SIG-M5 treated with dmso at 0.1 percent for 504 hours (cell line): Measurements from ENCODE around the gene ACTG1.

Experiments
- DNase-seq: peaks from one replicate; lab custom pipeline; 2025; ENCODE audit not compliant: unreplicated experiment; lab: John Stamatoyannopoulos, UW

ACTG1 gene

GRCh38 chr17:81545160-81545949 lies 32.8 kb upstream of the ACTG1 start:
- DNase-seq = no peak

DNA sequence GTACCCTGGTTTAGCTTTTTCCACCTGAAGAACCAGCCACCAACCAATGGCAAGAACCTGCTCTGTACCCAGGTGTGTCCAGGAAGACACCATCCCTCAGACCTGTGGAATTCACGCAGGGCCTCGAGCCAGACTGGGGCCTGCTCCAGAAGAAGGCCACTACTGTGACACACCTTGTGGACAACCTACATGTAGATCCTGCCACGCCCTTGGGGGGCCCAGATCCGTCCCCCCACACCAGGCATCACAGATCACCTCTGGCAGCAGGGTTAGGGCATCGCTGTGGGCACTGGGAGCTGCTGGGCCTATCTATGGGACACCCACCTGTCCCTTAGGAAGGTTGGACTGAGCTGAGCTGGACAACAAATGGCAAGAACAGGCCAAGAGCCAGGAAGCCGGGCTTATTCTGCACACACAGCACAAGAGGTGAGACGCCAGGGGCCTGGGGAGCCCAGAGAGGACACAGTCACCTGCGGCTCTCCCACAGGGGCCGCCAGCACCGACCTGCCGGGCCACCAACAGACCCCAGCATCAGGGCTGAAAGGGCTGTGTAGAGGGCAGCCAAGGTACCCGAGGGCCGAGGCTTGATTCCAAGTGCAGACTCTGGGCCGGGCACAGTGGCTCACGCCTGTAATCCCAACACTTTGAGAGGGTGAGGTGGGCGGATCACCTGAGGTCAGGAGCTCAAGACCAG lies 31.8 kb upstream of the ACTG1 start:
- DNase-seq = no peak

- no peak for DNase-seq
Measured at GRCh38 chr17:81543756-81544155, 31.2 kb upstream of the ACTG1 start.

DNA sequence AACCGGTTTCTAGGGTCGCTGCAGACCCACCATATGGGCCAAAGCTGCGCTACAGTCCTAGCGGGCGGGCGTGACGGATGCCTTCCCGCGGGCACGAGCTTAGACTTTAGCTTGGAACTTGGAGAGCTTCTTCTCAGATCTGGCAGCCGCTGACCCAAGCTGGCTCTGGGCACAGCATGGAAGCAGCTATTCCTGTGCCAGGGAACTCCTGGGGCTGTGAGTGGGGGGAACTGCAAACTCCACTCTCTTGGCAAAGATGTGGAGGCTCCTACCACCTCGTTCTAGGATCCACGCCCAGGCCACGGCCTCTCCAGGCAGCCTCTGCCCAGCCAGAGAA lies 30.7 kb upstream of the ACTG1 start:
- DNase-seq = no peak

DNA sequence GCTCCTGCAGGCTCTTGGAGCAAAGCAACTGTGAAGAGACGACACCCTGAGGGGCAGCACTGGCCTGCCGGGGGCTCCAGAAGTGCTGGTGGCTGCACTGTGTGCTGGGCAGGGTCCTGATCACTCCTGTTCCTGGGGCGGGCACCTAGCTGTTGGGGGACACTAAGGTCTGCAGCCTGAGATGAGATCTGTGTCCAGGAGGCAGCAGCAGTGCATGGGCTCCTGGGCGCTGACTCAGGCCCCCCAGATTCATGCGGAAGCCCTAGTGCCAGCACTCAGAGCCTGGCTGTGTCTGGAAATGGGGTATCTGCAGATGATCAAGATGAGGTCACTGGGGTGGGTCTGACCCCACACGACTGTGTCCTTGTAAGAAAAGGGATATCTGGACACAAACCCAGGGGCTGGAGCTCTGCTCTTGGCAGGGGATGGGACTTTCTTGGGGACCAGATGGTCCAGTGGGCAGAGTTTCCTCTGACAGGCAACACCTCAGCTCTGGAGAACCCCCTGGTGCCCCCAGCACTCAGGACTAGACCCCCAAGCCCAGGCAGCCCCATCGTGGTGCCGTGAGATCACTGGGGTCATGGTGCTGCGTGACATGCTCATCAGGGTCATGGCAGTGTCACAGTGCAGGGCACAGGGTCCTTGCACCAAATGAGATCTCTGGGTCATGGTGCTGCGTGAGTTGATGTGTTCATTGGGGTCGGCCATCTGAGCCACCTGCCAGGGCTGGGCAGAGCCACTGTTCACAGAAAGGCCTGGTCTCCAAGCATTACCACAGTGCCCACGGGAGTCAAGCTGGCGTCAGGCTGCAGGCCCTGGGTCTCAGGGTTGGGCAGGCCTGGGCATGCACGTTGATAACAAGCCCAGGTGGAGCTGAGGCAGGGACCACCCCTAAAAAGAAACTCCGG lies 30.1 kb upstream of the ACTG1 start:
- no peak for DNase-seq

DNA sequence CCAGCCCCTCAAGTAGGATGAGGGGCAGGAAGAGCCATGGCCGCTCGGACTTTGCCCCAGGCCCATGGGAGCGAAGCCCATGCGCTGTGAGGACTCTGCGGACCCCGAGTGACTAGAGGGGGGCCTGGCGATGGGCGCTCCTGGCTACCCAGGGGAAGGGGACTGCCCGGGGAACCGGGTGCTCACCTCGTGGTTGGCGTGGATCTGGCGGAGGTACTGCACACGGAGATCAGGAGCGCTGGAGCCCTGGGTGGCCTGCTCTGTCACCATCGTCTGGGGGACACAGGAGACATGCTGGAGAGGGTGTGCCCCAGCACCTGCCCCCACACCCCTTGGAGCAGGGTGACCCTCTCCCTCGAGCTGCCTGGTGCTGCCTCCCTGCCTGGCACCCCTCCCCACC lies 28.5 kb upstream of the ACTG1 start:
- no peak for DNase-seq

GRCh38 chr17:81540676-81541027 lies 28.1 kb upstream of the ACTG1 start:
- DNase-seq = no peak

GRCh38 chr17:81539961-81540675 lies 27.5 kb upstream of the ACTG1 start:
- no peak for DNase-seq

DNA sequence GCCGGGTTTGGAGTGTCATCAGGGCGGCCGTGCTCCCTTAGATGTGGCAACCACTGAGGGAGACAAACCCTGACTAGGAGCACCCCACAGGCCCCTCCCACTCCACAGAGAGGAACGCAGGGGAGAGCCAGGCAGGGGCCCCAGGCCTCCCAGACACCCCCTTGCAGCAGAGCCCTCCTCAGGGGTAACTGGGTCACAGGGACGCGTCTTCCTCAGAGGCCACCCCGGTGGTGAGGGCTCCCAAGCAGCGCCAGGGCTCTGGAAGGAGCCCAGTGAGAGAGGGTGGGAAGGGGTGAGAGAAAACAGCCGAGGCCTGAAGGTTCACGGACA lies 26.9 kb upstream of the ACTG1 start:
- no peak for DNase-seq

- DNase-seq = no peak
Measured at GRCh38 chr17:81538651-81539570, 26.3 kb upstream of the ACTG1 start.

DNA sequence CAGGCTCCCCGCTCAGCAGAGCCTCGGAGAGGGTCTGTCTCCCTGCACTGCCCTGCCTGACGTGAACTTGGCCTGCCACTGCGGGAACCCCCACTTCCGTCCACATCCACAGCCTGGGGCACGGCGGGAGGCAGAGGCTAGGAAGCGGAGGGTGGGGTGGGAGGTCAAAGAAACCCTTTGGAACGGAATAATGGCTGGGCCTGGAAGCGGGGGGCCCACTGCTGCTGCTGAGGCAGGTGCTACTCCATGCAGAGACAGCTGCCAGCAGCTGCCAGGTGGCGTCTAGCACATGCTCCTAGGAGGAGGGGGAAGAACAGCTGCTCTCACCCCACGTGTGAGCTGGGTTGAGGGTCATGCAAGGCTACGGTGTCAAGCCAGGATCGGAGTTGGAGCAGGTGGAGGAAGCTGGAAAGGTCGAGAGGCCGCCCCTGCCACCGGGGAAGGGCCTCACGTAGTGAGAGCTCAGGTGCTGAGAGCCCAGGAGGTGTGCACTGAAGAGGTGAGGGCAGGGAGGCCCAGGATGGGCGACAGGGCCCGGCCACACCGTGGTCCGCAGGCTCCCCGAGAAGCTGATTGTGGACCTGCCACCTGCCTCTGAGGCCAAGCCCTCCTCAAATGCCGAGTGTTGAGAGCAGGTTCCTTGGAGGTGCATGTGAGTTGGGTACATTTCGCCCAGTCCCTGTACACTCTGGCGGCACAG lies 25.4 kb upstream of the ACTG1 start:
- DNase-seq = no peak

- DNase-seq = no peak
Measured at GRCh38 chr17:81537343-81537855, 24.8 kb upstream of the ACTG1 start.

- no peak for DNase-seq
Measured at GRCh38 chr17:81536299-81537290, 24.0 kb upstream of the ACTG1 start.

- no peak for DNase-seq
Measured at GRCh38 chr17:81535480-81536298, 23.1 kb upstream of the ACTG1 start.

DNA sequence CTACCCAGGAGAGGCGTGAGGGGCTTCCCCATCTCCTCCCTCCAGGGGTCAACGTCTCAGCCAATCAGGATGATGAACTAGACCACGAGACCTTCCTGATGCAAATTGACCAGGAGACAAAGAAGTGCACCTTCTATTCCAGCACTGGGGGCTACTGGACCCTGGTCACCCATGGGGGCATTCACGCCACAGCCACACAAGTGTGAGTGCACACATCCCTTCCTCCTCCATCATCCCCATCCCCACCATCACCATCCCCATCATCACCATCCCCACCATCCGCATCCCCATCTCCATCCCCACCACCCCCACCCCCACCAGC lies 22.4 kb upstream of the ACTG1 start:
- DNase-seq = no peak

GRCh38 chr17:81534157-81535006 lies 21.8 kb upstream of the ACTG1 start:
- DNase-seq = no peak
